ENCODE results near the gene TPSB2.

DNA sequence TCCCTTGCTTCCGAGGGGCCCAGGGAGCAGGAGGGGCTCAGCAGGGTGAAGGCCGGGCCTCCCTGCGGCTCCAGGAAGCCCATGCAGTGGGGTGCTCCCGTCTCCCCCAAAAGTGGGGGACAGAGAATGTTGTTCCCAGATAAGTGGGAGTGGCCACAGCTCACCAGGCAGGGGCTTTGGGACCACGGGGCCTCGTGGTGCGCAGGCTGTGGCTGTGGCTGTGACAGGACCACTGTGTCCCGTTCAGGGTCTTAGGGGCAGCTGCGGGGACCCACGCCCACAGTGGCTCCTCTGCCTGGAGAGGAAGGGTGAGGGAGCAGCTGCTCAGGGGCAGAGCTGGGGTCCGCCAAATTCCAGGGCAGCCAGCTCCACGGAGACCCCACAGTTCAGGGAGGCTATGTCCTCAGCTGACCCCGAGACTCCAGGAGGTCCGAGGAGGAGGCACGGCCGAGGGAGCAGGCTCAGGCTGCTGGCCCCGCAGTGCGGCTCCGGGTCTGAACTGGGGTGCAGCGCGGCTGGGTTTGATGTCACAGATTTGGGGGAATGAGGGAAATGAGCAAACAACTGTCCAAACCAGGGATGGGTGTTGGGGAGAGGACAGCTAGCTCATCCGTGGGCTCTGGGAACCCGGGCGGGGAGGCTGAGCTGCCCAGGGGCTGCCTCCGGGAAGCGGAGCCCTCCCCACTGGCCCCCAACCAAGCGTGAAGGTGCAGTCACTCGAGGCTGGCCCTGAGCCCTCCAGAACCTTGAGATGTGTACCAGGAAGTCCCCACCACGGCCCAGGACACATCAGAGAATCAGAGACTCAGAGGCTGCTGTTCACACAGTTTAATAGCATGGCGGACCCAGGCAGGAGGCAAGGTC lies 49.3 kb upstream of the TPSB2 start:
- no peak for TF ChIP-seq POLR2A (IDR thresholded peaks at IDR 0.05)
- TF ChIP-seq, protein P1, sequence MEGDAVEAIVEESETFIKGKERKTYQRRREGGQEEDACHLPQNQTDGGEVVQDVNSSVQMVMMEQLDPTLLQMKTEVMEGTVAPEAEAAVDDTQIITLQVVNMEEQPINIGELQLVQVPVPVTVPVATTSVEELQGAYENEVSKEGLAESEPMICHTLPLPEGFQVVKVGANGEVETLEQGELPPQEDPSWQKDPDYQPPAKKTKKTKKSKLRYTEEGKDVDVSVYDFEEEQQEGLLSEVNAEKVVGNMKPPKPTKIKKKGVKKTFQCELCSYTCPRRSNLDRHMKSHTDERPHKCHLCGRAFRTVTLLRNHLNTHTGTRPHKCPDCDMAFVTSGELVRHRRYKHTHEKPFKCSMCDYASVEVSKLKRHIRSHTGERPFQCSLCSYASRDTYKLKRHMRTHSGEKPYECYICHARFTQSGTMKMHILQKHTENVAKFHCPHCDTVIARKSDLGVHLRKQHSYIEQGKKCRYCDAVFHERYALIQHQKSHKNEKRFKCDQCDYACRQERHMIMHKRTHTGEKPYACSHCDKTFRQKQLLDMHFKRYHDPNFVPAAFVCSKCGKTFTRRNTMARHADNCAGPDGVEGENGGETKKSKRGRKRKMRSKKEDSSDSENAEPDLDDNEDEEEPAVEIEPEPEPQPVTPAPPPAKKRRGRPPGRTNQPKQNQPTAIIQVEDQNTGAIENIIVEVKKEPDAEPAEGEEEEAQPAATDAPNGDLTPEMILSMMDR (IDR thresholded peaks at IDR 0.05) = no peak

Data from lower leg skin (tissue), 3 donors.